Caco-2 (cell line): ENCODE data around the gene FOXD2. TPM values are rescaled to one million over a fixed set of nuclear protein-coding genes. Genes with fewer than 3 reads are reported as not detected.

Experiments
- BruUV-seq: library from RNA; stranded (reverse); fragments of 400-500 nt; replicated peaks from 2 replicates; lab custom pipeline; 2021; lab: Mats Ljungman, UMichigan
- CTCF ChIA-PET: fragments of 300-600 bp; sonication (Branson Sonifier 250); formaldehyde crosslinking; loops from one replicate; lab custom pipeline; 2022; ENCODE audit warnings: antibody characterized with exemption; lab: Charles Lee
- POLR2A ChIA-PET: fragments of 300-600 bp; sonication (Branson Sonifier 250); formaldehyde crosslinking; loops from one replicate; lab custom pipeline; 2022; ENCODE audit warnings: antibody characterized with exemption; lab: Charles Lee
- DNase-seq, 2 experiments: peaks; one replicate each; pipeline versions ENCODE4 v3.0.0 to v3.0.0-alpha.2; 2020 to 2022
- H3K27me3 ChIP-seq: replicated peaks from 2 replicates; pipeline ENCODE4 v1.6.0; 2011; ENCODE audit warnings: low read length; ENCODE audit not compliant: control insufficient read depth, insufficient read depth
- H3K36me3 ChIP-seq: 2 replicates; pipeline ENCODE4 v1.5.1; 2011; ENCODE audit warnings: low read length; ENCODE audit not compliant: control insufficient read depth, insufficient read depth
- H3K4me1 ChIP-seq: fragments of 250-450 bp; sonication (Bioruptor Pico); 2 replicates; pipeline ENCODE4 v1.5.1; 2020; ENCODE audit warnings: mild to moderate bottlenecking
- H3K4me3 ChIP-seq: 2 replicates; pipeline ENCODE4 v1.5.1; 2011; ENCODE audit warnings: low read depth, mild to moderate bottlenecking, control low read depth, low read length
- H3K9me3 ChIP-seq: fragments of 250-450 bp; sonication (Bioruptor Pico); 2 replicates; pipeline ENCODE4 v1.5.1; 2020; ENCODE audit warnings: mild to moderate bottlenecking, moderate library complexity
- H3K27ac Mint-ChIP-seq: one replicate; pipeline ENCODE4 v1.8.0; 2022; ENCODE audit warnings: mixed read lengths; ENCODE audit not compliant: unreplicated experiment
- H3K27me3 Mint-ChIP-seq: one replicate; pipeline ENCODE4 v1.8.0; 2022; ENCODE audit warnings: mixed read lengths; ENCODE audit not compliant: insufficient read depth, unreplicated experiment
- H3K36me3 Mint-ChIP-seq: one replicate; pipeline ENCODE4 v1.8.0; 2022; ENCODE audit warnings: mild to moderate bottlenecking, mixed read lengths; ENCODE audit not compliant: insufficient read depth, unreplicated experiment
- H3K4me1 Mint-ChIP-seq: one replicate; pipeline ENCODE4 v1.8.0; 2022; ENCODE audit warnings: low read depth, mixed read lengths; ENCODE audit not compliant: unreplicated experiment
- H3K4me3 Mint-ChIP-seq: one replicate; pipeline ENCODE4 v1.8.0; 2022; ENCODE audit warnings: mild to moderate bottlenecking, moderate library complexity, mixed read lengths; ENCODE audit not compliant: unreplicated experiment
- H3K9me3 Mint-ChIP-seq: one replicate; pipeline ENCODE4 v1.8.0; 2022; ENCODE audit warnings: mixed read lengths; ENCODE audit not compliant: unreplicated experiment
- intact Hi-C: fragments of 100-400 bp; cut with micrococcal nuclease; formaldehyde crosslinking; loops from one replicate; pipeline ENCODE4 v1.10.0; 2022; ENCODE audit not compliant: unreplicated experiment
- total RNA-seq: library from RNA; stranded (reverse); gene quantifications from 2 replicates; pipeline ENCODE4 v1.2.3, GENCODE V29; 2022
- TF ChIP-seq, protein P1 (sequence below), 2 experiments: fragments of 200-600 bp in 1 of 2; IDR thresholded peaks; 1 replicate in 1 of 2; 2 replicates in 1 of 2; pipeline versions ENCODE4 v1.5.1 to v1.8.0; 2011 to 2022; ENCODE audit warnings: antibody characterized with exemption in 1 of 2, control low read depth in 1 of 2, inconsistent platforms in 1 of 2, low read depth in 1 of 2, low read length in 1 of 2, mild to moderate bottlenecking in 1 of 2, moderate library complexity in 1 of 2; ENCODE audit not compliant: insufficient read depth in 1 of 2, severe bottlenecking in 1 of 2, unreplicated experiment in 1 of 2

FOXD2 gene
- total RNA-seq, 1 experiment from 2014 or later = 4.6 TPM

DNA sequence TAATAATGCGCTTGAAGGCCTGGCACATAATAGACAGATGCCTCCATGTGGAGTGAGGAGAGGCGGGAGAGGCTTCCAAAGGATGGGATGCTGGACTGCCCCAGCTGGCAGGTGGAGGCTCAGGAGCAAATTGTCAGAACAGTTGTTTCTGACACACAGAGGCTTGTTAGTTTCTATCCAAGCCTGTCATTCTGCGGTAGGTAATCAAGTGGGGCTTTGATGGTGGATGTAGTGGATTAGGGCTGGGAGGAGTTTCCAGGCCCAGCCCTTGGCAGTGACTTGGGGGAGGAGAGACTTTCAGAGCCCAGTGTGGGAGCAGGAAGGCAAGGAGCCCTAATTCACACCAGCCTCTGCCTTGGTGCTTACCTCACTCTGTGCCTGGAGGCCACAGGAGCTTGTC is 44.1 kb downstream of the FOXD2 start:
- intact Hi-C loops = no loop called here
- BruUV-seq = no TSS peak
- POLR2A ChIA-PET = no interaction called here

DNA sequence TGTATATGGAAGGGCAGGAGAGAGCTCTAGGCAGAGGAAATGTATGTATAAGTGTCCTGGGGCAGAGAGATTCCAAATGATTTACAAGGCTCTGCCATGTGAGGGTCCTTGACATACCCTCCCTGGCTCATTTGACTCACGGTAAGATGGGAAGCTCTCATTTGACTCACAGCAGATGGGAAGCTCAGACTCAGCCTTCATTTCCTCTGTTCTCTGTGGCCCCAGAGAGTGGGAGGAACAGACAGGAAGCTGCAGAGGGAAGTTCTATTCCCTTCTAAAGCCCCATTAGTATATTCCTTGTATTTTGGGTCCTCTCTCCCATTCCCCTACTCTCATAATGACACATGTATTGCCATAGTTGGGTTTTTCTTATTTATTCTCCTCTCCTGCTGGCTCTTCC is 44.9 kb downstream of the FOXD2 start:
- Mint-ChIP-seq H3K27ac (no peak overlapping the region), H3K36me3 (no peaks in the 10 kb centered on the region), H3K9me3 (no peaks in the 10 kb centered on the region), H3K27me3 (no peaks in the 10 kb centered on the region), H3K4me1 (peaks cover 26% of the 10 kb centered on the region), H3K4me3 (no peak overlapping the region)
- TF ChIP-seq, protein P1, sequence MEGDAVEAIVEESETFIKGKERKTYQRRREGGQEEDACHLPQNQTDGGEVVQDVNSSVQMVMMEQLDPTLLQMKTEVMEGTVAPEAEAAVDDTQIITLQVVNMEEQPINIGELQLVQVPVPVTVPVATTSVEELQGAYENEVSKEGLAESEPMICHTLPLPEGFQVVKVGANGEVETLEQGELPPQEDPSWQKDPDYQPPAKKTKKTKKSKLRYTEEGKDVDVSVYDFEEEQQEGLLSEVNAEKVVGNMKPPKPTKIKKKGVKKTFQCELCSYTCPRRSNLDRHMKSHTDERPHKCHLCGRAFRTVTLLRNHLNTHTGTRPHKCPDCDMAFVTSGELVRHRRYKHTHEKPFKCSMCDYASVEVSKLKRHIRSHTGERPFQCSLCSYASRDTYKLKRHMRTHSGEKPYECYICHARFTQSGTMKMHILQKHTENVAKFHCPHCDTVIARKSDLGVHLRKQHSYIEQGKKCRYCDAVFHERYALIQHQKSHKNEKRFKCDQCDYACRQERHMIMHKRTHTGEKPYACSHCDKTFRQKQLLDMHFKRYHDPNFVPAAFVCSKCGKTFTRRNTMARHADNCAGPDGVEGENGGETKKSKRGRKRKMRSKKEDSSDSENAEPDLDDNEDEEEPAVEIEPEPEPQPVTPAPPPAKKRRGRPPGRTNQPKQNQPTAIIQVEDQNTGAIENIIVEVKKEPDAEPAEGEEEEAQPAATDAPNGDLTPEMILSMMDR (IDR thresholded peaks at IDR 0.05; ENCODE audit: insufficient read depth in 1 of 2, low read depth in 1 of 2, low read length in 1 of 2, severe bottlenecking in 1 of 2, unreplicated experiment in 1 of 2) = no peak
- Histone ChIP-seq H3K4me1 (peaks cover 28% of the 10 kb centered on the region), H3K36me3 (no peaks in the 10 kb centered on the region), H3K4me3 (no peak overlapping the region), H3K27me3 (no peaks in the 10 kb centered on the region), H3K9me3 (no peaks in the 10 kb centered on the region)
- intact Hi-C loops = no loop called here
- DNase-seq = no peak
- BruUV-seq = no TSS peak
- ChIA-PET CTCF (no interaction called here), POLR2A (no interaction called here)

More for the DNA sequence above, 44.1 kb downstream of the FOXD2 start:
- H3K9me3 ChIP-seq = no peaks in the 10 kb centered on the region
- H3K4me3 Mint-ChIP-seq = no peak overlapping the region
- H3K4me3 ChIP-seq = no peak overlapping the region
- H3K27ac Mint-ChIP-seq = no peak overlapping the region
- peaks cover 34% of the 10 kb centered on the region for H3K4me1 Mint-ChIP-seq
- H3K36me3 Mint-ChIP-seq = peaks cover 5% of the 10 kb centered on the region
- H3K27me3 ChIP-seq = no peaks in the 10 kb centered on the region
- CTCF ChIA-PET = no interaction called here
- peaks cover 33% of the 10 kb centered on the region for H3K4me1 ChIP-seq
- DNase-seq = no peak
- no peaks in the 10 kb centered on the region for H3K36me3 ChIP-seq
- H3K9me3 Mint-ChIP-seq = no peaks in the 10 kb centered on the region
- TF ChIP-seq, protein P1 (IDR thresholded peaks at IDR 0.05; ENCODE audit: insufficient read depth in 1 of 2, low read depth in 1 of 2, low read length in 1 of 2, severe bottlenecking in 1 of 2, unreplicated experiment in 1 of 2) = no peak
- no peaks in the 10 kb centered on the region for H3K27me3 Mint-ChIP-seq

DNA sequence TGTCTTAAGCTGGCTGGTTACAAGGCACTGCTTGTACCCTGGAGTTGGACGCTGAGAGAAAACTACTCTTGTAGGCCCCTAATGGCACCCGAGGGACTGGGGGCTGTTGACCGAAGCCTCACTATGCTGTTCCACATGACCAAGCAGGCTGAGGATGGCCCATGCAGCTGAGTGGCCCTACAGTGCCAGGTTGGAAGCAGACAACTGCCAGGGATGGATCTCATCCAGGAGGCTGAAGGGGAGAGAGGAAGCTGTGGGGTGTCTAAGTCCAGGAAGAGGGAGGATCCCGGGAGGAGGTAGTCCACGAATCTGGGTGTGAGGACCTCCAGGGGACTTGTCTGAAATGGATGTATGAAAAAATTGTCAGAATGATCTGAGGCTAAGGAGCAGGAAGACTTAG is 45.8 kb downstream of the FOXD2 start:
- BruUV-seq = no TSS peak
- no peak for DNase-seq
- CTCF ChIA-PET = no interaction called here

More for the DNA sequence above, 45.8 kb downstream of the FOXD2 start:
- Mint-ChIP-seq H3K9me3 (no peaks in the 10 kb centered on the region), H3K27ac (no peak overlapping the region), H3K27me3 (no peaks in the 10 kb centered on the region), H3K4me3 (no peak overlapping the region), H3K4me1 (peaks cover 17% of the 10 kb centered on the region), H3K36me3 (no peaks in the 10 kb centered on the region)
- Histone ChIP-seq H3K4me3 (no peak overlapping the region), H3K9me3 (no peaks in the 10 kb centered on the region), H3K4me1 (peaks cover 22% of the 10 kb centered on the region), H3K27me3 (no peaks in the 10 kb centered on the region), H3K36me3 (no peaks in the 10 kb centered on the region)
- TF ChIP-seq, protein P1 (IDR thresholded peaks at IDR 0.05; ENCODE audit: insufficient read depth in 1 of 2, low read depth in 1 of 2, low read length in 1 of 2, severe bottlenecking in 1 of 2, unreplicated experiment in 1 of 2) = no peak
- POLR2A ChIA-PET = no interaction called here
- intact Hi-C loops = no loop called here
